ENCODE results near the gene ATP5PO.

ATP5PO gene

DNA sequence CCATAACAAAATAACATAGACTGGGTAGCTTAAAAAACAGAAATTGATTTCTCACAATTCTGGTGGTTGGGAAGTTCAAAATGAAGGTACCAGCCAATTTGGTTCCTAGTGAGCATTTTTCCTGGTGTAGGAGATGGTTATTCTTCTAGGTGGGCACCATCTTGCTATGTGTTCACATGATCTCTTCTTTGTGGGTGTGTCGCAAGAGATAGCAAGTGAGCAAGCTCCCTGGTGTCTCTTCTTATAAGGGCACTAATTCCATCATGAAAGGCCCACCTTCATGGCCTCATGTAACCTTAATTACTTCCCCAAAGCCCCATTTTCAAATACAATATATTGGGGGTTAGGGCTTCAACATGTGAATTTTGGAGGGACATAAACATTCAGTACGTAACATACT is 38.8 kb upstream of the ATP5PO start:
- DNase-seq (ENCODE audit: low spot score): no peak
- no peak overlapping the region for H3K27ac ChIP-seq
- CTCF ChIA-PET: interaction anchor here (0.6 kb wide), 1 partner anchor 42 kb away, joined by 3 read pairs; no protein-coding TSS in a partner anchor
- TF ChIP-seq, protein P1, sequence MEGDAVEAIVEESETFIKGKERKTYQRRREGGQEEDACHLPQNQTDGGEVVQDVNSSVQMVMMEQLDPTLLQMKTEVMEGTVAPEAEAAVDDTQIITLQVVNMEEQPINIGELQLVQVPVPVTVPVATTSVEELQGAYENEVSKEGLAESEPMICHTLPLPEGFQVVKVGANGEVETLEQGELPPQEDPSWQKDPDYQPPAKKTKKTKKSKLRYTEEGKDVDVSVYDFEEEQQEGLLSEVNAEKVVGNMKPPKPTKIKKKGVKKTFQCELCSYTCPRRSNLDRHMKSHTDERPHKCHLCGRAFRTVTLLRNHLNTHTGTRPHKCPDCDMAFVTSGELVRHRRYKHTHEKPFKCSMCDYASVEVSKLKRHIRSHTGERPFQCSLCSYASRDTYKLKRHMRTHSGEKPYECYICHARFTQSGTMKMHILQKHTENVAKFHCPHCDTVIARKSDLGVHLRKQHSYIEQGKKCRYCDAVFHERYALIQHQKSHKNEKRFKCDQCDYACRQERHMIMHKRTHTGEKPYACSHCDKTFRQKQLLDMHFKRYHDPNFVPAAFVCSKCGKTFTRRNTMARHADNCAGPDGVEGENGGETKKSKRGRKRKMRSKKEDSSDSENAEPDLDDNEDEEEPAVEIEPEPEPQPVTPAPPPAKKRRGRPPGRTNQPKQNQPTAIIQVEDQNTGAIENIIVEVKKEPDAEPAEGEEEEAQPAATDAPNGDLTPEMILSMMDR (conservative IDR thresholded peaks at IDR 0.05; ENCODE audit: low read depth): no peak
- POLR2A ChIA-PET (ENCODE audit: low non-redundant PET): no interaction called here

DNA sequence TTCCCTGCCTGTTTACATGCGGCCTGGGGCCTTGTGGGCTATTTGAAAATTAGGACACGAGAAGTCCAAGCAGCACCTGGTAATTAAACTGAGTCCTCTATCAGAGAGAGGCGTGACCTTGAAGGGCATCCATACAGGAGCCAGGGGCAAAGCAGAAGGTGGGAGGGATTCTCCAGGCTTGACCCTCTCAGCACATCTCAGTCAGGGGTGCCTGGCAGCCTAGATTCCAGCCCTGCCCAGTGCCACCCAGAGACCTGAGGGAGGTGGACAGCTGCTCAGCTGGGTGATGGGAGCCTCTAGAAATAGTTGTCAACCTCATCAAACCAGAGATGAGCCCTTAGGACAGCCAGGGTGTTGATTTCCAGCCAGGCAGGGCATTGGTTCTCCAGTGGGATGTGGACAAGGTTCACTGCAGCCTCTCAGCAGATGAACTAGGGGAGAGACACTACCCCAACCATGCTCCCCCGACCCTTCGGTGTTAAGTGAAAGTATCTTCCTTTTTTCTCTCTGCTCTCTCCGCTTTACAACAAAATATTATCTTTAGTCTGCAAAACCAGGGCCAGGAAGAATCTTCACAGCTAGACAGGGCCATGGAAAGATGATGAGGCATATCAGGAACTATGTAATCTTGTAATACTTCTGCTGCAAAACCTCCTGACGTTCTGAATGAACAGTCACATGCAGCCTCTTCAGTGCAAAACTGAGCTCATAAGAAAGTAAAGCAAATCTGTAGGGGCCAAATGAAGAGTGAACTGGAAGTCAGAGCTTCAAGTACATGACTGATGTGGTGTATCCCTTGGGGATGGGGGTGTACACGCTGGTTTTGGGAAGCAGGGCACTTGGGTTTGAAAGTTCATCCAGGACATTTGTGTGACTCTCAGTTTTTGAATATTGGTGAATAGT is 35.9 kb upstream of the ATP5PO start:
- no peak for DNase-seq (ENCODE audit: low spot score)
- POLR2A ChIA-PET (ENCODE audit: low non-redundant PET): no interaction called here

DNA sequence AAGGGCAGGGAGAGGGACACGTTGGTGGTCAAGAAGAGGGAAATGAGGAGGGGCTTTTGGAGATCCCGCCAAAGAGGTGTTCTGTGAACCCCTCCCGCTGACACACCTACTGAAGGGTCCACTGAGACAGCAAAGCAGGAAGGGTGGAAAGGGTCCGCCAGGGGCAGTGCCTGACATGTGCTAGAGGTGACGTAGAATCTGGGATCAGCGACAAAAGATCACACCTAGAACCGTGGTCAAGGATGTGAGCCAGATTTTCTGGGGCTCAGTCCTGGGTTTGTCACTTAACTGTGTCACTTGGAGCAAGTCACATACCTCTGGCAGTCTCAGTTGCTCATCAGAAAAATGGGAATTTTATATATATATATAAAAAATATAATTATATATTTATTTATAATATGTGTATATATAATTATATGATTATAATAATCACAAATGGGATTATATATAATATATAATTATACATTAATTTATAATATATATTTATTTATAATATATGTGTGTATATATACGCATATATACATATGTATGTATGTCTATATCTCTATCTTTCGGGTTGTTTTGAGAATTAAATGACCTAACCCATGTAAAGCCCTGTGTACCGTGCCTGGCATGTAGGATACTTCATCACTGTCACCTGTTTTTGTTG is 35.0 kb upstream of the ATP5PO start:
- POLR2A ChIA-PET (ENCODE audit: low non-redundant PET): no interaction called here
- CTCF ChIA-PET: no interaction called here
- 0 out of 2 replicates have a peak overlapping the region, but pooled peaks have one; percentile 90 for H3K27ac ChIP-seq
- TF ChIP-seq, protein P1 (conservative IDR thresholded peaks at IDR 0.05; ENCODE audit: low read depth): no peak
- DNase-seq (ENCODE audit: low spot score): no peak

More for the DNA sequence above, 35.9 kb upstream of the ATP5PO start:
- CTCF ChIA-PET: interaction anchor here (1.9 kb wide), 1 partner anchor 28 kb away, joined by 6 read pairs; no protein-coding TSS in a partner anchor
- TF ChIP-seq, protein P1 (conservative IDR thresholded peaks at IDR 0.05; ENCODE audit: low read depth): no peak
- H3K27ac ChIP-seq: no peak overlapping the region

- POLR2A ChIA-PET (ENCODE audit: low non-redundant PET): no interaction called here
- CTCF ChIA-PET: no interaction called here
- TF ChIP-seq, protein P1 (conservative IDR thresholded peaks at IDR 0.05; ENCODE audit: low read depth): no peak
- peak overlapping the region; percentile 90 for H3K27ac ChIP-seq
- no peak for DNase-seq (ENCODE audit: low spot score)
Measured at GRCh38 chr21:33949516-33950430, 34.2 kb upstream of the ATP5PO start.

DNA sequence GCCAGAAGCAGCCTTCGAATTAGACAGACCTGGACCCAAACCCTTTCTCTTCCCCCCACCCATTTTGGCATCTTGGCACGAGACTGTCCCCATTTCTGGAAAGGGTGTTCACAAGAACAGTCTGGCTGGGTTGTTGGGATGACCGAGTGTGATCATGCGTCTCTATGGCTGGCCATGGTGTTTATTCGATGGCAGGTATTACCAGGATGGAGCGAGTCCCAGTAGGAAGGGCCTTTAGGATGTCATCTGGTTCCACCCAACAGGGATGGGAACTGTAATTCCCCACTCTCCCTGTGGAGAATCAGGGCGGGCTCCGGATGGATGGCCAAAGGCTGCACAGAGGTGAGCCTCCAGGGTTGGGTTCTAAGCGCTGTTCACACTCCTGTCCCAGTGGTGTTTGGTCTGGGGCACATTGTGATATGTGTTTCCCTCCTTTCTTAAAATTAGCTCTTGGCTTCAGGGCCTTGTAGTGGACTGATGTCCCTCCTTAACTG is 33.4 kb upstream of the ATP5PO start:
- ChIA-PET POLR2A (ENCODE audit: low non-redundant PET) (no interaction called here), CTCF (no interaction called here)
- peak overlapping the region; percentile 90 for H3K27ac ChIP-seq
- TF ChIP-seq, protein P1 (conservative IDR thresholded peaks at IDR 0.05; ENCODE audit: low read depth): no peak
- DNase-seq (ENCODE audit: low spot score): no peak

Measured in RWPE1 (cell line).